C4-2B (cell line): ENCODE results near the gene THADA.

Experiments
- H3K27ac ChIP-seq: fragments of 450-650 bp; 2 replicates; pipeline ENCODE4 v1.5.1; 2017
- ZFX ChIP-seq: fragments of 450-650 bp; IDR thresholded peaks from 2 replicates; pipeline ENCODE4 v1.6.1; 2017
- TF ChIP-seq, protein P1 (sequence below): fragments of 450-650 bp; conservative IDR thresholded peaks from 2 replicates; pipeline ENCODE4 v1.5.1; 2017; ENCODE audit warnings: mild to moderate bottlenecking

The THADA gene

DNA sequence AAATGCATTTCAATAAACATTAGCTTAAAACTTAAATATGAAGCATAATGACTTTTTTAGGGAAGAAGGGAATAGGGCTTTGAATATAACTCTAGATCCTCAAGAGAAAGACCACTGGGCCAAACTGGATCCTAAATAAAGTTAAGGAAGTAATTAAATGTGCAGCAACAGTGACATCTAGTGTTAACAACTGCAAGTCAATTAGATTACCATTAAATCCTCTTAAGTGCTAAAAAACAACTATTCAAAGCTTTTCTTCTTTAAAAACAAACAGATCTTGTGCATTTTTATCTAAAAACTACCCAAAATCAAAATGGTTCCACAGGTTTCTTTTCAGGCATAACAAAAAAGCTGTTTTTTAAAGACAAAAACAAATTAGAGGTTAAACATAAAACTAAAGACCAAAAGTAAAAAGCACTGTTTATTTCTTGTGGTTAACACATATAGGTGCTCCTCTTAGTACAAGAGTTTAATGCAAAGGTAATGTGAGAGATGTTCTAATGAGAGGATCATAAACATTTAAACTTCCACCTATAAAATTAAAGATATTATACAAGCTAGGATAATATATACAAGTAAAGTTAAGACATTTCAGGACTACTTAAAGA lies 111.4 kb downstream of the THADA start:
- TF ChIP-seq ZFX, result no peak
- TF ChIP-seq, protein P1, sequence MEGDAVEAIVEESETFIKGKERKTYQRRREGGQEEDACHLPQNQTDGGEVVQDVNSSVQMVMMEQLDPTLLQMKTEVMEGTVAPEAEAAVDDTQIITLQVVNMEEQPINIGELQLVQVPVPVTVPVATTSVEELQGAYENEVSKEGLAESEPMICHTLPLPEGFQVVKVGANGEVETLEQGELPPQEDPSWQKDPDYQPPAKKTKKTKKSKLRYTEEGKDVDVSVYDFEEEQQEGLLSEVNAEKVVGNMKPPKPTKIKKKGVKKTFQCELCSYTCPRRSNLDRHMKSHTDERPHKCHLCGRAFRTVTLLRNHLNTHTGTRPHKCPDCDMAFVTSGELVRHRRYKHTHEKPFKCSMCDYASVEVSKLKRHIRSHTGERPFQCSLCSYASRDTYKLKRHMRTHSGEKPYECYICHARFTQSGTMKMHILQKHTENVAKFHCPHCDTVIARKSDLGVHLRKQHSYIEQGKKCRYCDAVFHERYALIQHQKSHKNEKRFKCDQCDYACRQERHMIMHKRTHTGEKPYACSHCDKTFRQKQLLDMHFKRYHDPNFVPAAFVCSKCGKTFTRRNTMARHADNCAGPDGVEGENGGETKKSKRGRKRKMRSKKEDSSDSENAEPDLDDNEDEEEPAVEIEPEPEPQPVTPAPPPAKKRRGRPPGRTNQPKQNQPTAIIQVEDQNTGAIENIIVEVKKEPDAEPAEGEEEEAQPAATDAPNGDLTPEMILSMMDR, result peak; percentile 56
- no peak overlapping the region for H3K27ac ChIP-seq

GRCh38 chr2:43482961-43483360 lies 112.9 kb downstream of the THADA start:
- TF ChIP-seq, protein P1, result no peak
- no peak for TF ChIP-seq ZFX
- no peak overlapping the region for H3K27ac ChIP-seq

- H3K27ac ChIP-seq, result no peak overlapping the region
- TF ChIP-seq, protein P1, result no peak
Measured at GRCh38 chr2:43481927-43482542, 113.8 kb downstream of the THADA start.

- TF ChIP-seq ZFX, result no peak
- TF ChIP-seq, protein P1, result no peak
- no peak overlapping the region for H3K27ac ChIP-seq
Measured at GRCh38 chr2:43480874-43481273, 115.0 kb downstream of the THADA start.

- TF ChIP-seq ZFX, result no peak
- TF ChIP-seq, protein P1, result no peak
- no peak overlapping the region for H3K27ac ChIP-seq
Measured at GRCh38 chr2:43478412-43479086, 117.3 kb downstream of the THADA start.

DNA sequence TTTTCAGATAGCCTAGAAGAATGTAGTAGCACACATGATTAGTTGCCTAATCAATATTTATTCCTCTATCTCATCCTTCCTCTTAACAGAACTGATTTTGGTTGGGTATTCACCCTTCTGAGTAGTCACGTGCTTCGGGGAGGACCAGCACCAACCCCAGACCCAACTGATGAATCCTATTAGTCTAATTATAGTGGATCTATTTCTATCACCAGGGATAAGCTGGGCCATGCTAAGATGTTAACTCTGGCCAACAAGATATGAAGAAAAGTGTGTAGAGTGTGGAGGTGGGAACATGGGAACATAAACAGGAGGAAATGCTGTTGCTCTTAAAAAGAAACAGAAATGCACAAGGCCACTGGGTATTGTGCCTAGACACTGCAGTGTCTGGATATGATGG lies 119.9 kb downstream of the THADA start:
- TF ChIP-seq ZFX, result no peak
- TF ChIP-seq, protein P1, result no peak
- no peak overlapping the region for H3K27ac ChIP-seq

- TF ChIP-seq, protein P1, result no peak
- no peak for TF ChIP-seq ZFX
- H3K27ac ChIP-seq, result no peak overlapping the region
Measured at GRCh38 chr2:43475137-43475846, 120.5 kb downstream of the THADA start.
